HepG2 (cell line): ENCODE measurements around the gene TUBGCP6. TPM values are rescaled to one million over a fixed set of nuclear protein-coding genes. Genes with fewer than 3 reads are reported as not detected.

Experiments
- GABPA ChIP-seq, 2 experiments: IDR thresholded peaks; 2 replicates each; pipeline ENCODE4 v1.6.1; 2011 to 2016; ENCODE audit warnings: low read depth in 2 of 2, low read length in 1 of 2, missing biosample characterization in 1 of 2, missing genetic modification characterization in 1 of 2
- MEF2D ChIP-seq: sonication (generic); formaldehyde crosslinking; IDR thresholded peaks from 2 replicates; pipeline ENCODE4 v1.5.1; 2020; ENCODE audit warnings: mild to moderate bottlenecking, missing genetic modification reagents
- ZEB1 ChIP-seq: IDR thresholded peaks from 2 replicates; pipeline ENCODE4 v1.6.1; 2012; ENCODE audit warnings: mild to moderate bottlenecking, low read depth, inconsistent platforms; ENCODE audit not compliant: insufficient replicate concordance
- polyA plus RNA-seq, 8 experiments: library from polyadenylated mRNA; depleted of rRNA in 3 of 8; stranded (reverse) in 7 of 8; unstranded in 1 of 8; fragments of >200 nt; fragmentation: Illumina TruSeq in 4 of 8; extraction: Trizol in 4 of 8; gene quantifications; 2 replicates each; pipeline versions ENCODE4 v1.2.1 to v1.2.3, GENCODE V29; 2011 to 2016; ENCODE audit warnings: low read depth in 4 of 8, missing spikeins in 1 of 8, mixed read lengths in 1 of 8; ENCODE audit not compliant: insufficient read depth in 1 of 8
- total RNA-seq, 5 experiments: library from RNA; depleted of rRNA; stranded (reverse); fragments of >200 nt; fragmentation: Illumina TruSeq; extraction: Trizol; gene quantifications; 2 replicates each; pipeline ENCODE4 v1.2.3, GENCODE V29; 2016; ENCODE audit warnings: low read depth in 1 of 5
- TF ChIP-seq, protein P1 (sequence below): sonication (generic); formaldehyde crosslinking; IDR thresholded peaks from 2 replicates; pipeline ENCODE4 v1.9.0; 2022; ENCODE audit warnings: missing genetic modification reagents, mild to moderate bottlenecking, borderline replicate concordance
- TF ChIP-seq, protein P2 (sequence below): sonication (generic); formaldehyde crosslinking; IDR thresholded peaks from 2 replicates; pipeline ENCODE4 v1.5.0; 2020; ENCODE audit warnings: mild to moderate bottlenecking, missing genetic modification reagents
- TF ChIP-seq, protein P3 (sequence below): sonication (generic); formaldehyde crosslinking; IDR thresholded peaks from 2 replicates; pipeline ENCODE4 v1.4.0; 2020; ENCODE audit warnings: missing genetic modification reagents
- TF ChIP-seq, protein P4 (sequence below): IDR thresholded peaks from 2 replicates; pipeline ENCODE4 v1.6.1; 2016; ENCODE audit warnings: missing genetic modification reagents, missing compliant biosample characterization
- TF ChIP-seq, protein P5 (sequence below): sonication (generic); formaldehyde crosslinking; IDR thresholded peaks from 2 replicates; pipeline ENCODE4 v1.8.1; 2022; ENCODE audit warnings: mild to moderate bottlenecking, missing genetic modification reagents
- TF ChIP-seq, protein P6 (sequence below): sonication (generic); formaldehyde crosslinking; IDR thresholded peaks from 2 replicates; pipeline ENCODE4 v1.5.0; 2020; ENCODE audit warnings: mild to moderate bottlenecking, missing genetic modification reagents, borderline replicate concordance

TUBGCP6 gene
- total and polyA plus RNA-seq, 2 of the 13 experiments (the other 11 are each of a cell fraction or from before 2014, with no cell fraction given) = 14.6 to 15.7 TPM

DNA sequence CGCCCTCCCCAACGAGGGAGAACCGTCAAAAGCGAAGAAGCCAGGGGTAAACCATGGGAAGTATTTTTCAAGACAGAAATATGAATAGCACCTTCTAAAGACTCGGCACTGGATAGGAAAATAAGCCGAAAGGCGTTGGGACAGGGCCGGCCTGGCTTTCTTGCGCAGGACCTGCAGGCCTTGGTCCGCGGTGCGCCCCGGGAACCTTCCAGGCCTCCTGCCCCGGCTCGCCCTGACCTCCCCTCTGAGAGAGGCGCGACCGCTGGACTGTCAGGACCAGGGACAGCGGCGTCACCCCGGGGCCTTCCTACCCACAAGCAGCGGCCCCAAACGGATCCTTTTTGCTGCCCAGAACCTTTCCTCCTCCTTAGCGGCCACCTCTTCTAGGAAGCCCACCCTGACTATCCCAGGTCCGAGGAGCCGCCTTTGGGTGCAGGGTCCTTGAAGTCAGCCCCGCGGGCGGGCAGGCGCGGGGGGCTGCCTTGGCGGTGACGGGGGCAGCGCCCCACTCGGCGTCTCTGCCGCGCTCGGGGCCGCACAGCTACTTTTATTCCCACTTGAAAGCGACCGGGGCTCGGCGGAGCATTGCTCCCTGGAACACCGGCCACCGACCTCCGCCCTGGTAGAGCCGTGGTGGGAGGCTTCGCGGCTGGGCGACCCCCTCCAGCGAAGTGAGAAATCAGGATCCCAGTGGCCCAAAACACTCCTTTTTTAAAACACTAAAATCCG lies 26.0 kb upstream of the TUBGCP6 start (continued):
- TF ChIP-seq, protein P1, sequence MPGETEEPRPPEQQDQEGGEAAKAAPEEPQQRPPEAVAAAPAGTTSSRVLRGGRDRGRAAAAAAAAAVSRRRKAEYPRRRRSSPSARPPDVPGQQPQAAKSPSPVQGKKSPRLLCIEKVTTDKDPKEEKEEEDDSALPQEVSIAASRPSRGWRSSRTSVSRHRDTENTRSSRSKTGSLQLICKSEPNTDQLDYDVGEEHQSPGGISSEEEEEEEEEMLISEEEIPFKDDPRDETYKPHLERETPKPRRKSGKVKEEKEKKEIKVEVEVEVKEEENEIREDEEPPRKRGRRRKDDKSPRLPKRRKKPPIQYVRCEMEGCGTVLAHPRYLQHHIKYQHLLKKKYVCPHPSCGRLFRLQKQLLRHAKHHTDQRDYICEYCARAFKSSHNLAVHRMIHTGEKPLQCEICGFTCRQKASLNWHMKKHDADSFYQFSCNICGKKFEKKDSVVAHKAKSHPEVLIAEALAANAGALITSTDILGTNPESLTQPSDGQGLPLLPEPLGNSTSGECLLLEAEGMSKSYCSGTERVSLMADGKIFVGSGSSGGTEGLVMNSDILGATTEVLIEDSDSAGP (CRISPR knock-in tag) = no peak
- no peak for TF ChIP-seq GABPA (IDR thresholded peaks at IDR 0.05; ENCODE audit: low read depth, low read length)
- no peak for TF ChIP-seq GABPA (CRISPR knock-in tag; IDR thresholded peaks at IDR 0.05; ENCODE audit: low read depth)
- TF ChIP-seq ZEB1 = no peak
- TF ChIP-seq, protein P2, sequence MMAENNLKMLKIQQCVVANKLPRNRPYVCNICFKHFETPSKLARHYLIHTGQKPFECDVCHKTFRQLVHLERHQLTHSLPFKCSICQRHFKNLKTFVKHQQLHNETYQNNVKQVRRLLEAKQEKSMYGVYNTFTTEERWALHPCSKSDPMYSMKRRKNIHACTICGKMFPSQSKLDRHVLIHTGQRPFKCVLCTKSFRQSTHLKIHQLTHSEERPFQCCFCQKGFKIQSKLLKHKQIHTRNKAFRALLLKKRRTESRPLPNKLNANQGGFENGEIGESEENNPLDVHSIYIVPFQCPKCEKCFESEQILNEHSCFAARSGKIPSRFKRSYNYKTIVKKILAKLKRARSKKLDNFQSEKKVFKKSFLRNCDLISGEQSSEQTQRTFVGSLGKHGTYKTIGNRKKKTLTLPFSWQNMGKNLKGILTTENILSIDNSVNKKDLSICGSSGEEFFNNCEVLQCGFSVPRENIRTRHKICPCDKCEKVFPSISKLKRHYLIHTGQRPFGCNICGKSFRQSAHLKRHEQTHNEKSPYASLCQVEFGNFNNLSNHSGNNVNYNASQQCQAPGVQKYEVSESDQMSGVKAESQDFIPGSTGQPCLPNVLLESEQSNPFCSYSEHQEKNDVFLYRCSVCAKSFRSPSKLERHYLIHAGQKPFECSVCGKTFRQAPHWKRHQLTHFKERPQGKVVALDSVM (CRISPR knock-in tag) = no peak
- TF ChIP-seq, protein P3, sequence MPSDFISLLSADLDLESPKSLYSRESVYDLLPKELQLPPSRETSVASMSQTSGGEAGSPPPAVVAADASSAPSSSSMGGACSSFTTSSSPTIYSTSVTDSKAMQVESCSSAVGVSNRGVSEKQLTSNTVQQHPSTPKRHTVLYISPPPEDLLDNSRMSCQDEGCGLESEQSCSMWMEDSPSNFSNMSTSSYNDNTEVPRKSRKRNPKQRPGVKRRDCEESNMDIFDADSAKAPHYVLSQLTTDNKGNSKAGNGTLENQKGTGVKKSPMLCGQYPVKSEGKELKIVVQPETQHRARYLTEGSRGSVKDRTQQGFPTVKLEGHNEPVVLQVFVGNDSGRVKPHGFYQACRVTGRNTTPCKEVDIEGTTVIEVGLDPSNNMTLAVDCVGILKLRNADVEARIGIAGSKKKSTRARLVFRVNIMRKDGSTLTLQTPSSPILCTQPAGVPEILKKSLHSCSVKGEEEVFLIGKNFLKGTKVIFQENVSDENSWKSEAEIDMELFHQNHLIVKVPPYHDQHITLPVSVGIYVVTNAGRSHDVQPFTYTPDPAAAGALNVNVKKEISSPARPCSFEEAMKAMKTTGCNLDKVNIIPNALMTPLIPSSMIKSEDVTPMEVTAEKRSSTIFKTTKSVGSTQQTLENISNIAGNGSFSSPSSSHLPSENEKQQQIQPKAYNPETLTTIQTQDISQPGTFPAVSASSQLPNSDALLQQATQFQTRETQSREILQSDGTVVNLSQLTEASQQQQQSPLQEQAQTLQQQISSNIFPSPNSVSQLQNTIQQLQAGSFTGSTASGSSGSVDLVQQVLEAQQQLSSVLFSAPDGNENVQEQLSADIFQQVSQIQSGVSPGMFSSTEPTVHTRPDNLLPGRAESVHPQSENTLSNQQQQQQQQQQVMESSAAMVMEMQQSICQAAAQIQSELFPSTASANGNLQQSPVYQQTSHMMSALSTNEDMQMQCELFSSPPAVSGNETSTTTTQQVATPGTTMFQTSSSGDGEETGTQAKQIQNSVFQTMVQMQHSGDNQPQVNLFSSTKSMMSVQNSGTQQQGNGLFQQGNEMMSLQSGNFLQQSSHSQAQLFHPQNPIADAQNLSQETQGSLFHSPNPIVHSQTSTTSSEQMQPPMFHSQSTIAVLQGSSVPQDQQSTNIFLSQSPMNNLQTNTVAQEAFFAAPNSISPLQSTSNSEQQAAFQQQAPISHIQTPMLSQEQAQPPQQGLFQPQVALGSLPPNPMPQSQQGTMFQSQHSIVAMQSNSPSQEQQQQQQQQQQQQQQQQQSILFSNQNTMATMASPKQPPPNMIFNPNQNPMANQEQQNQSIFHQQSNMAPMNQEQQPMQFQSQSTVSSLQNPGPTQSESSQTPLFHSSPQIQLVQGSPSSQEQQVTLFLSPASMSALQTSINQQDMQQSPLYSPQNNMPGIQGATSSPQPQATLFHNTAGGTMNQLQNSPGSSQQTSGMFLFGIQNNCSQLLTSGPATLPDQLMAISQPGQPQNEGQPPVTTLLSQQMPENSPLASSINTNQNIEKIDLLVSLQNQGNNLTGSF (CRISPR knock-in tag) = peak; percentile 79
- TF ChIP-seq, protein P4, sequence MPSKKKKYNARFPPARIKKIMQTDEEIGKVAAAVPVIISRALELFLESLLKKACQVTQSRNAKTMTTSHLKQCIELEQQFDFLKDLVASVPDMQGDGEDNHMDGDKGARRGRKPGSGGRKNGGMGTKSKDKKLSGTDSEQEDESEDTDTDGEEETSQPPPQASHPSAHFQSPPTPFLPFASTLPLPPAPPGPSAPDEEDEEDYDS (CRISPR knock-in tag) = no peak
- peak; percentile 75 for TF ChIP-seq MEF2D (CRISPR knock-in tag)
- TF ChIP-seq, protein P5, sequence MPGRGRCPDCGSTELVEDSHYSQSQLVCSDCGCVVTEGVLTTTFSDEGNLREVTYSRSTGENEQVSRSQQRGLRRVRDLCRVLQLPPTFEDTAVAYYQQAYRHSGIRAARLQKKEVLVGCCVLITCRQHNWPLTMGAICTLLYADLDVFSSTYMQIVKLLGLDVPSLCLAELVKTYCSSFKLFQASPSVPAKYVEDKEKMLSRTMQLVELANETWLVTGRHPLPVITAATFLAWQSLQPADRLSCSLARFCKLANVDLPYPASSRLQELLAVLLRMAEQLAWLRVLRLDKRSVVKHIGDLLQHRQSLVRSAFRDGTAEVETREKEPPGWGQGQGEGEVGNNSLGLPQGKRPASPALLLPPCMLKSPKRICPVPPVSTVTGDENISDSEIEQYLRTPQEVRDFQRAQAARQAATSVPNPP (CRISPR knock-in tag) = no peak
- TF ChIP-seq, protein P6, sequence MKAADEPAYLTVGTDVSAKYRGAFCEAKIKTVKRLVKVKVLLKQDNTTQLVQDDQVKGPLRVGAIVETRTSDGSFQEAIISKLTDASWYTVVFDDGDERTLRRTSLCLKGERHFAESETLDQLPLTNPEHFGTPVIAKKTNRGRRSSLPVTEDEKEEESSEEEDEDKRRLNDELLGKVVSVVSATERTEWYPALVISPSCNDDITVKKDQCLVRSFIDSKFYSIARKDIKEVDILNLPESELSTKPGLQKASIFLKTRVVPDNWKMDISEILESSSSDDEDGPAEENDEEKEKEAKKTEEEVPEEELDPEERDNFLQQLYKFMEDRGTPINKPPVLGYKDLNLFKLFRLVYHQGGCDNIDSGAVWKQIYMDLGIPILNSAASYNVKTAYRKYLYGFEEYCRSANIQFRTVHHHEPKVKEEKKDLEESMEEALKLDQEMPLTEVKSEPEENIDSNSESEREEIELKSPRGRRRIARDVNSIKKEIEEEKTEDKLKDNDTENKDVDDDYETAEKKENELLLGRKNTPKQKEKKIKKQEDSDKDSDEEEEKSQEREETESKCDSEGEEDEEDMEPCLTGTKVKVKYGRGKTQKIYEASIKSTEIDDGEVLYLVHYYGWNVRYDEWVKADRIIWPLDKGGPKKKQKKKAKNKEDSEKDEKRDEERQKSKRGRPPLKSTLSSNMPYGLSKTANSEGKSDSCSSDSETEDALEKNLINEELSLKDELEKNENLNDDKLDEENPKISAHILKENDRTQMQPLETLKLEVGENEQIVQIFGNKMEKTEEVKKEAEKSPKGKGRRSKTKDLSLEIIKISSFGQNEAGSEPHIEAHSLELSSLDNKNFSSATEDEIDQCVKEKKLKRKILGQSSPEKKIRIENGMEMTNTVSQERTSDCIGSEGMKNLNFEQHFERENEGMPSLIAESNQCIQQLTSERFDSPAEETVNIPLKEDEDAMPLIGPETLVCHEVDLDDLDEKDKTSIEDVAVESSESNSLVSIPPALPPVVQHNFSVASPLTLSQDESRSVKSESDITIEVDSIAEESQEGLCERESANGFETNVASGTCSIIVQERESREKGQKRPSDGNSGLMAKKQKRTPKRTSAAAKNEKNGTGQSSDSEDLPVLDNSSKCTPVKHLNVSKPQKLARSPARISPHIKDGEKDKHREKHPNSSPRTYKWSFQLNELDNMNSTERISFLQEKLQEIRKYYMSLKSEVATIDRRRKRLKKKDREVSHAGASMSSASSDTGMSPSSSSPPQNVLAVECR = peak; percentile 84
